HEK293 (cell line): Measurements from ENCODE around the gene PHACTR3.

Experiments
- CTCF ChIA-PET: fragments of 350-600 bp; formaldehyde crosslinking; extraction: SDS; loops from one replicate; lab custom pipeline; 2021; ENCODE audit warnings: antibody characterized with exemption; lab: Yijun Ruan, JAX
- POLR2A ChIA-PET: fragments of 300-600 bp; formaldehyde crosslinking; extraction: SDS; loops from one replicate; lab custom pipeline; 2020; ENCODE audit warnings: antibody characterized with exemption, inconsistent platforms; lab: Yijun Ruan, JAX
- H3K27ac ChIP-seq: fragments of 200-500 bp; sonication (Bioruptor generic); 2 replicates; pipeline ENCODE4 v1.5.1; 2014; ENCODE audit warnings: low read depth, low read length, control low read depth, inconsistent platforms; ENCODE audit errors: extremely low read depth
- H3K36me3 ChIP-seq, 2 experiments: fragments of 200-500 bp in 1 of 2; sonication (Bioruptor generic) in 1 of 2; 1 replicate in 1 of 2; 2 replicates in 1 of 2; pipeline ENCODE4 v1.5.1; 2014 to 2017; ENCODE audit warnings: inconsistent platforms in 2 of 2, low read length in 2 of 2; ENCODE audit not compliant: control insufficient read depth in 2 of 2, insufficient read depth in 1 of 2
- H3K4me1 ChIP-seq: fragments of 200-500 bp; sonication (Bioruptor generic); 2 replicates; pipeline ENCODE4 v1.5.1; 2014; ENCODE audit warnings: mild to moderate bottlenecking, low read length, inconsistent platforms; ENCODE audit not compliant: control insufficient read depth, insufficient read depth
- H3K4me3 ChIP-seq: 2 replicates; pipeline ENCODE4 v1.5.1; 2011; ENCODE audit warnings: low read depth, mild to moderate bottlenecking, control low read depth, low read length, moderate library complexity
- H3K9me3 ChIP-seq: fragments of 200-500 bp; sonication (Bioruptor generic); 2 replicates; pipeline ENCODE4 v1.5.1; 2014; ENCODE audit warnings: low read depth, low read length, inconsistent platforms; ENCODE audit not compliant: control insufficient read depth, insufficient read depth
- EGR2 ChIP-seq: fragments of 450-650 bp; formaldehyde crosslinking; IDR thresholded peaks from 2 replicates; pipeline ENCODE4 v1.5.1; 2016; ENCODE audit warnings: low read depth, missing biosample characterization, missing genetic modification characterization
- KLF17 ChIP-seq: fragments of 450-650 bp; formaldehyde crosslinking; IDR thresholded peaks from 2 replicates; pipeline ENCODE4 v1.5.1; 2016; ENCODE audit warnings: missing biosample characterization, missing genetic modification characterization
- OVOL3 ChIP-seq: fragments of 450-650 bp; formaldehyde crosslinking; IDR thresholded peaks from 2 replicates; pipeline ENCODE4 v1.5.1; 2016; ENCODE audit warnings: missing biosample characterization, missing genetic modification characterization
- SETDB1 ChIP-seq: IDR thresholded peaks from one replicate; pipeline ENCODE4 v1.6.1; 2017; ENCODE audit warnings: mild to moderate bottlenecking, low read length, moderate library complexity, mixed read lengths; ENCODE audit not compliant: insufficient read length
- TRIM28 ChIP-seq: IDR thresholded peaks from 2 replicates; pipeline ENCODE4 v1.6.1; 2011; ENCODE audit warnings: low read length, control low read depth, borderline replicate concordance
- YY1 ChIP-seq: fragments of 450-650 bp; formaldehyde crosslinking; IDR thresholded peaks from 2 replicates; pipeline ENCODE4 v1.5.1; 2018; ENCODE audit warnings: missing biosample characterization, missing genetic modification characterization
- ZFP69B ChIP-seq: fragments of 450-650 bp; formaldehyde crosslinking; IDR thresholded peaks from 2 replicates; pipeline ENCODE4 v1.5.1; 2016; ENCODE audit warnings: missing biosample characterization, missing genetic modification characterization
- ZNF184 ChIP-seq: fragments of 450-650 bp; IDR thresholded peaks from 2 replicates; pipeline ENCODE4 v1.5.1; 2018; ENCODE audit warnings: missing biosample characterization, mild to moderate bottlenecking, missing genetic modification characterization
- ZNF214 ChIP-seq: fragments of 450-650 bp; formaldehyde crosslinking; IDR thresholded peaks from 2 replicates; pipeline ENCODE4 v1.5.1; 2017; ENCODE audit warnings: missing biosample characterization, mild to moderate bottlenecking, missing genetic modification characterization, borderline replicate concordance
- ZNF221 ChIP-seq: fragments of 450-650 bp; formaldehyde crosslinking; IDR thresholded peaks from 2 replicates; pipeline ENCODE4 v1.5.1; 2017; ENCODE audit warnings: missing biosample characterization, missing genetic modification characterization, borderline replicate concordance
- ZNF26 ChIP-seq: fragments of 450-650 bp; formaldehyde crosslinking; IDR thresholded peaks from 2 replicates; pipeline ENCODE4 v1.5.1; 2016; ENCODE audit warnings: missing biosample characterization, missing genetic modification characterization
- ZNF324 ChIP-seq: fragments of 450-650 bp; formaldehyde crosslinking; IDR thresholded peaks from 2 replicates; pipeline ENCODE4 v1.5.1; 2016; ENCODE audit warnings: missing biosample characterization, missing genetic modification characterization
- ZNF341 ChIP-seq: fragments of 450-650 bp; formaldehyde crosslinking; IDR thresholded peaks from 2 replicates; pipeline ENCODE4; 2016; ENCODE audit warnings: low read depth, missing biosample characterization, missing genetic modification characterization
- ZNF394 ChIP-seq: fragments of 450-650 bp; formaldehyde crosslinking; IDR thresholded peaks from 2 replicates; pipeline ENCODE4 v1.5.1; 2016; ENCODE audit warnings: missing biosample characterization, missing genetic modification characterization, mild to moderate bottlenecking, moderate library complexity, borderline replicate concordance
- ZNF433 ChIP-seq: fragments of 450-650 bp; formaldehyde crosslinking; IDR thresholded peaks from 2 replicates; pipeline ENCODE4 v1.5.1; 2016; ENCODE audit warnings: missing biosample characterization, missing genetic modification characterization, low read depth
- ZNF449 ChIP-seq: fragments of 450-650 bp; formaldehyde crosslinking; IDR thresholded peaks from 2 replicates; pipeline ENCODE4 v1.5.1; 2017; ENCODE audit warnings: missing biosample characterization, mild to moderate bottlenecking, missing genetic modification characterization, moderate library complexity
- ZNF571 ChIP-seq: fragments of 450-650 bp; formaldehyde crosslinking; IDR thresholded peaks from 2 replicates; pipeline ENCODE4 v1.5.0; 2017; ENCODE audit warnings: missing biosample characterization, missing genetic modification characterization
- ZNF600 ChIP-seq: fragments of 450-650 bp; formaldehyde crosslinking; IDR thresholded peaks from 2 replicates; pipeline ENCODE4 v1.5.1; 2016; ENCODE audit warnings: missing biosample characterization, missing genetic modification characterization
- ZNF624 ChIP-seq: fragments of 450-650 bp; formaldehyde crosslinking; IDR thresholded peaks from 2 replicates; pipeline ENCODE4 v1.5.1; 2017; ENCODE audit warnings: missing biosample characterization, missing genetic modification characterization
- ZNF629 ChIP-seq: fragments of 450-650 bp; formaldehyde crosslinking; IDR thresholded peaks from 2 replicates; pipeline ENCODE4 v1.5.1; 2017; ENCODE audit warnings: missing biosample characterization, missing genetic modification characterization
- ZNF76 ChIP-seq: fragments of 450-650 bp; formaldehyde crosslinking; IDR thresholded peaks from 2 replicates; pipeline ENCODE4; 2016; ENCODE audit warnings: low read depth, missing biosample characterization, missing genetic modification characterization, borderline replicate concordance
- ZNF777 ChIP-seq: fragments of 450-650 bp; formaldehyde crosslinking; IDR thresholded peaks from 2 replicates; pipeline ENCODE4 v1.5.1; 2017; ENCODE audit warnings: missing biosample characterization, missing genetic modification characterization, borderline replicate concordance
- ZNF843 ChIP-seq: fragments of 450-650 bp; formaldehyde crosslinking; IDR thresholded peaks from 2 replicates; pipeline ENCODE4 v1.5.1; 2016; ENCODE audit warnings: missing biosample characterization, missing genetic modification characterization
- ZSCAN23 ChIP-seq: fragments of 450-650 bp; formaldehyde crosslinking; IDR thresholded peaks from 2 replicates; pipeline ENCODE4 v1.5.1; 2016; ENCODE audit warnings: missing biosample characterization, missing genetic modification characterization
- ZSCAN5A ChIP-seq: fragments of 450-650 bp; formaldehyde crosslinking; IDR thresholded peaks from 2 replicates; pipeline ENCODE4 v1.5.1; 2016; ENCODE audit warnings: missing biosample characterization, missing genetic modification characterization

Gene PHACTR3

GRCh38 chr20:59709636-59710035 is 105.3 kb downstream of the PHACTR3 start:
- H3K27ac ChIP-seq, result no peak overlapping the region
- no peaks in the 10 kb centered on the region for H3K4me1 ChIP-seq
- ChIA-PET POLR2A (no interaction called here), CTCF (interaction anchor here (0.8 kb wide), 1 partner anchor 112 kb away, joined by 3 read pairs; no protein-coding TSS in a partner anchor)
- TF ChIP-seq ZNF600 (tag by site-specific recombination), result no peak
- no peak for TF ChIP-seq ZSCAN23
- TF ChIP-seq ZNF449 (tag by site-specific recombination), result no peak
- no peak for TF ChIP-seq ZNF76 (tag by site-specific recombination)
- no peak for TF ChIP-seq ZNF214
- TF ChIP-seq ZNF324, result no peak
- no peak for TF ChIP-seq ZNF394 (tag by site-specific recombination)
- no peak for TF ChIP-seq ZFP69B
- no peaks in the 10 kb centered on the region for H3K36me3 ChIP-seq
- no peaks in the 10 kb centered on the region for H3K9me3 ChIP-seq
- H3K4me3 ChIP-seq, result no peak overlapping the region

- POLR2A ChIA-PET, result no interaction called here
- no peak overlapping the region for H3K4me3 ChIP-seq
- H3K9me3 ChIP-seq, result no peaks in the 10 kb centered on the region
- H3K36me3 ChIP-seq, result no peaks in the 10 kb centered on the region
- no peak overlapping the region for H3K27ac ChIP-seq
- no peaks in the 10 kb centered on the region for H3K4me1 ChIP-seq
- CTCF ChIA-PET, result no interaction called here
- no peak for TF ChIP-seq EGR2 (tag by site-specific recombination)
- no peak for TF ChIP-seq OVOL3 (tag by site-specific recombination)
- TF ChIP-seq ZNF843 (tag by site-specific recombination), result no peak
- no peak for TF ChIP-seq ZNF571
- TF ChIP-seq ZNF433, result no peak
- TF ChIP-seq, all 188 proteins: peak for 0
These were observed 113.7 kb downstream of the PHACTR3 start for GRCh38 chr20:59718071-59718470.

- no peak overlapping the region for H3K27ac ChIP-seq
- POLR2A ChIA-PET, result no interaction called here
- TF ChIP-seq ZNF843 (tag by site-specific recombination) (no peak), ZNF629 (no peak), ZNF184 (tag by site-specific recombination) (no peak), ZNF341 (no peak), ZNF624 (no peak), ZNF777 (no peak), TRIM28 (no peak), SETDB1 (no peak), ZNF600 (tag by site-specific recombination) (no peak), ZNF221 (tag by site-specific recombination) (no peak), ZSCAN5A (tag by site-specific recombination) (no peak), ZNF26 (tag by site-specific recombination) (no peak), KLF17 (tag by site-specific recombination) (no peak), YY1 (tag by site-specific recombination) (no peak)
- H3K4me3 ChIP-seq, result no peak overlapping the region
- CTCF ChIA-PET, result interaction anchor here (0.7 kb wide), 2 partner anchors 120 to 200 kb away, joined by 3 read pairs; no protein-coding TSS in a partner anchor
- H3K4me1 ChIP-seq, result no peaks in the 10 kb centered on the region
- H3K9me3 ChIP-seq, result no peaks in the 10 kb centered on the region
- H3K36me3 ChIP-seq, result no peaks in the 10 kb centered on the region
These were observed 114.4 kb downstream of the PHACTR3 start for GRCh38 chr20:59718751-59719150.
